Astrocyte (in vitro differentiated cells and primary cell): ENCODE data around the gene MYOF.

ENCODE experiments used
- CTCF ChIP-seq: IDR thresholded peaks from 2 replicates; pipeline ENCODE4 v1.5.1; 2011; ENCODE audit warnings: low read depth, mild to moderate bottlenecking, inconsistent platforms, low read length, moderate library complexity; ENCODE audit not compliant: insufficient read depth
- EZH2 ChIP-seq: IDR thresholded peaks from 2 replicates; pipeline ENCODE4 v1.6.1; 2012; ENCODE audit warnings: mild to moderate bottlenecking, low read length, inconsistent platforms; ENCODE audit not compliant: insufficient read depth

DNA sequence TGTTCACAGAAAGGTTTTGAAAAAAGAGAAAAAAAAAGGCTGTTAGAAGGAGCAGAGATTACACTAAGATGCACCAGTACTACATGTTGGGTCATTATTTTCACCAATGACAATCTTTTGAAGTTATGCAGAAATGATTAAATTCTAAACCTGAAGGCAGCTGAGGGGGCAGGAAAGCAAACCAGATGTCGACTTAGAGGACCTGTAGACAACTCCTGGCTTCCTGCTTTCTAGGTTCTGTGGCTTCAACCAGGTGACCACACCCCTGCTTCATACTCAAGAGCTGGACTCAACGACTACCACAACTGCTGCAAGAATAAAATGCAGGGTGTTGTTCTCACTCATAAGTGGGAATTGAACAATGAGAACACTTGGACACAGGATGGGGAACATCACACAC, 30.0 kb downstream of the MYOF start:
- no peak for TF ChIP-seq CTCF
- no peak for TF ChIP-seq EZH2
